Tibial nerve (tissue), 4 donors: Measurements from ENCODE around the gene OR52A1.

Source experiments
- CTCF ChIP-seq, 5 experiments: fragments of 200-600 bp in 3 of 5; fragments of 450-650 bp in 2 of 5; sonication (generic) in 3 of 5; IDR thresholded peaks; one replicate each; pipeline ENCODE4 v1.5.1; 2016 to 2019; ENCODE audit warnings: antibody characterized with exemption in 5 of 5, mild to moderate bottlenecking in 3 of 5, moderate library complexity in 2 of 5
- EP300 ChIP-seq, 2 donors: sonication (generic); formaldehyde crosslinking; IDR thresholded peaks; one replicate each; pipeline ENCODE4 v1.6.1; 2017; ENCODE audit warnings: antibody characterized with exemption in 2 of 2, mild to moderate bottlenecking in 1 of 2
- POLR2A ChIP-seq, 2 donors: fragments of 450-650 bp; IDR thresholded peaks; one replicate each; pipeline ENCODE4 v1.6.1; 2017; ENCODE audit warnings: antibody characterized with exemption in 2 of 2, mild to moderate bottlenecking in 2 of 2, moderate library complexity in 2 of 2

GRCh38 chr11:5129457-5129877 lies 25.1 kb downstream of the OR52A1 start:
- no peak for TF ChIP-seq CTCF (IDR thresholded peaks at IDR 0.05)
- no peak for TF ChIP-seq POLR2A (IDR thresholded peaks at IDR 0.05)
- TF ChIP-seq EP300 (IDR thresholded peaks at IDR 0.05): no peak
